Effector CD8-positive, alpha-beta T cell (primary cell): ENCODE results near the gene RSAD1.

Experiments
- DNase-seq: peaks from one replicate; lab custom pipeline; 2025; lab: John Stamatoyannopoulos, UW

The RSAD1 gene

DNA sequence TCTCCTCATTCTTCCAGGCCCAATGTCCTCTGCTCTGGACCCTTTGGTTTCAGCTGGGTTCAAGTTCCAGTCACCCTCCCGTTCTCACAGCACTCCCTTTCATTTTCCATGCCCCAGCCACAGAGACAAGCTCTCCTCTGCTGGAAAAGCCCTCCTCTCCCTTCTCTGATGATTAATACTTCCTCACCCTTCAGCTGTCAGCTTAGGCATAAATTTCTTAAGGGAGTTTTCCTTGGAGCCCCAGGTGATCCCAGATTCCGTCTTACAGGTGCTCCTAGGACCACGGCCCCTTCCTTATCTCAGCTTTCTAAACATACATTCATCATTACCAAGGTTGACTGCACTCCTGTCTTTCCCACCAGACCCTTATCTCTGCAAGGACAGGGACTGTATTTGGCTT is 20.4 kb upstream of the RSAD1 start:
- no peak for DNase-seq

DNA sequence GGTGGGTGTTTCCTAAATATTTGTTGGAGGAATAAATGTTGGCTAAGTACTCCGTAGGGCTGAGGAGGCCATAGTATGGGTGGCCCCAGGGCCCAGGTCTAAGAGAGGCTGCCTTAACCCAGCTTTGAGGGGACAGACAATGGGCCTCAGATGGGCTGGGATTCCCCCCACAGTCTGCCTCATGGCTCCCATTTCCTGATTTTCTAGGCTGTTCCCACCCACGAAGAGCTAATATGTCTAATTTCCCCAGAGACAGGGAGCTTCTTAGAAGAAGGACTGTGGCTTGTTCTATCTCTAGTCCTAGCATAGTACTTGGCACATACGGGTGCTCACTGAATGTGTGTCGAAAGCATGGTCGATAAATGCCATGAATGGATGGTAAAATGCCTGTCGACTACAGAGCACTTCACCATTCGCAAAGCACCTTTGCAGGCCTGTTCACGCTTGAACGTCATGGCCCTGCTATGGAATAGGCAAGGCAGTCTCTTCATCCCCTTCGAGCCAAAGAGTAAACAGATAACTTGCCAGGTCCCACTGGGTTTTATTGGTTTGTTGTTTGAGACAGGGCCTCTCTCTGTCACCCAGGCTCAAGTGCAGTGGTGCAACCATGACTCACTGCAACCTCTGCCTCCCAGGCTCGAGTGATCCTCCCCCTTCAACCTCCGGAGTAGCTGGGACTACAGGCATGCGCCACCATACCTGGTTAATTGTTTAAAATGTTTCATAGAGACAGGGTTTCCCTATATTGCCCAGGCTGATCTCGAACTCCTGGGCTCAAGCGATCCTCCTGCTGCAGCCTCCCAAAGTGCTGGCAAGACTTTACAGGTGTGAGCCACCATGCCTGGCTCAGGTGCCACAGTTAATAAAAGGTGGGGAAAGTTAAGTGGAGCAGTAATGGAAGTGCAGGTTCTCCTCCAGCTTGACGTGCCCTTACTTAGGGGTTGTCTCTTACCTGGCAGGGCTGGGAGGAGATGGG is 19.7 kb upstream of the RSAD1 start:
- DNase-seq: no peak

DNA sequence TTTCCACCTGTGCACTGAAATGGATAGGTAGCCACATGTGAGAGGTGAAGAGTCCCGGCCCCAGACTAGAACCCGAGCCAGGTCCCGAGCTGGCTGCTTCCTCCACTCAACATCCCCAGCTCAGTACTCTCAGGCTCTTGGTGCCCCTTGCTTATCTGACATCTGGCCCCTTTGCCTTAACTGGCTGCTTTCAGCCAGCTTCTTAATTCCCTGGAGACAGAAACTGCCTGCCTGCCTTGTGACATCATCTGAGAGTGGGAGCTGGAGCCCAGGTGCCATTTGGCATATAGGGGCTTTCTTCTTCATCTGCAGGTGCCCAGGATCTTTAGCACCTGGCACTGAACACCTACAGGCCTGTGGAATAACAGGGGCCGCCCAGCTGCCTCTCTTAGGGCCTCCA is 18.9 kb upstream of the RSAD1 start:
- no peak for DNase-seq

DNA sequence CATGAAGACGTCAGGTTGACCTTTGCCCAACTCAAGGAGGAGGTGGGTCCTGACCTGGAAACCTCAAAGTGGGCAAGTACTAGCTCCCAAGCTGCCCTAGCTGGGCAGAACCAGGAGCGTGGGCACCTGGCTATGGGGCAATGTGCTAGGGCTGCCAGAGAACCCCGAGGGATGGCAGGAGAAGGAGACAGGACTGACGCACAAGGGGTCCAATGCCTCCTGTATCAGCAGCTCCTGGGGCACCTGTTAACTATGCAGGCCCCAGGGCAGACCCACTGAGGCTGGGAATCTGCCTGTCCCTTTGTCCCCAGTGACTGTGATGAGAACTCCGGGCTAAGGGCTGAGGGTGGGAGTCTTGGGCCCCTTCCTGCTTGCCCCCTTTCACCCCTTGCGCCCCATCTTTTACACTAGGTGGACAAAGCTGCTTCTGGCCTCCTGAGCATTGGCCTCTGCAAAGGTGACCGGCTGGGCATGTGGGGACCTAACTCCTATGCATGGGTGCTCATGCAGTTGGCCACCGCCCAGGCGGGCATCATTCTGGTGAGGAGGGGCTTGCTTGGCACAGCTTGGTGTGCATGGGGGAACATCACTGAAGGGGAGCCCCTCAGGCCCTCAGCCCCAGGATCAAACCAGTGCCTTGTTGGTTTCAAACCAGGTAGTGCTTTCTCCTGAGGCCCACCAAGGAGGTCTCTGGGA is 17.7 kb upstream of the RSAD1 start:
- no peak for DNase-seq

DNA sequence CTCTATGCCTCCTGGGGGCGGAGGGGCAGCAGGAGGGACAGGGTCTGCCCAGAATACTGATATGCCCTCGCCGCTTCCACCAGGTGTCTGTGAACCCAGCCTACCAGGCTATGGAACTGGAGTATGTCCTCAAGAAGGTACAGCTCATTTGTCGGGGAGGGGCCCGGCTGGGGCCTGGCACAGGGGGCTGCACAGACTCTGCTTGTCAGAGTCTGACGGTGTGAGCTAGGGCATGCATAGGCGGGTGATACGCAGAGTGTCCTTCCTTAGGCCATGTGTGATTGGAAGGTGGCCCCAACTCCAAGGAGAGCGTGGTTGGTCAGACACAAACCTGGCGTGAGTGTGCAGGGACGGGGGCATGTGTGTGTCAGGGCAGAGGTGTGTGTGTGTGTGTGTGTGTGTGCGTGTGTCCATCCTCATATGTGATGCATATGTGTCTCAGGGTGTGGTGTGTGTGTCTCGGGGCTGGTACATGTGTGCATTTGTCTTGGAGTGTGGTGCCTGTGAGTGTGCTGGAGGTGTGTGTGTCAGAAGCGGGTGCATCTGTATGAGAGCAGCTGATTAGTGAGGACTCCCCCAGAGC is 17.0 kb upstream of the RSAD1 start:
- no peak for DNase-seq

DNA sequence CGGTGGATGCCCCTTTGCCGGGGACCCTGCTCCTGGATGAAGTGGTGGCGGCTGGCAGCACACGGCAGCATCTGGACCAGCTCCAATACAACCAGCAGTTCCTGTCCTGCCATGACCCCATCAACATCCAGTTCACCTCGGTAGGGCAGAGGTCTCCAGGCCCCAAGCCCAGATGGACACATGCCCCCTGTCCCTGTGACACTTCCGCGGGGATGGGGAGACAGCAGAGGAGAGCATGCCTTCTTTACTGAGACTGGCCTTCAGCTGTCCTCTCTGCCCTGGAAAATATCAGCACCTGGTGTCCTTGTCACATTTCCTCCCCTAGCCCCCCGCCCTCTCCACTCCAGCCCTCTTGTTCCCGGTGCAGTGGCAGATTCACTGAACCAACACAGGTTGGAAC is 16.2 kb upstream of the RSAD1 start:
- DNase-seq: no peak

DNA sequence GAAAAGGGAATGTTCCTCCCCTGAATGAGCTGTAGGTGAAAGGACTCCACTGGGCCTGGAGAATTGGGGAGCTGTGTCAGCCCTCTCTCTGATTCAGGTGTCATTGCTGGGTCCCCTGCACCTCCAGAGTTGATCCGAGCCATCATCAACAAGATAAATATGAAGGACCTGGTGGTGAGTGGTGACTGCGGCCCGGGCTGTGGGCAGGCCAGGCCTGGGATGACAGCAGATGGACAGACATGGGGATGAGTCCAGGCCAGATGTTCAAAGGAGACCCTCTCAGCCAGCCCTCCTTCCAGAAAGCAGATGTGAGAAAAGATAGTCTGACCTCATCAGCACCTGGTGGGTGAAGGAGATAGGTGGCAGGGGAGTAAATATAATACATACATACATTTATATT is 14.5 kb upstream of the RSAD1 start:
- DNase-seq: no peak

DNA sequence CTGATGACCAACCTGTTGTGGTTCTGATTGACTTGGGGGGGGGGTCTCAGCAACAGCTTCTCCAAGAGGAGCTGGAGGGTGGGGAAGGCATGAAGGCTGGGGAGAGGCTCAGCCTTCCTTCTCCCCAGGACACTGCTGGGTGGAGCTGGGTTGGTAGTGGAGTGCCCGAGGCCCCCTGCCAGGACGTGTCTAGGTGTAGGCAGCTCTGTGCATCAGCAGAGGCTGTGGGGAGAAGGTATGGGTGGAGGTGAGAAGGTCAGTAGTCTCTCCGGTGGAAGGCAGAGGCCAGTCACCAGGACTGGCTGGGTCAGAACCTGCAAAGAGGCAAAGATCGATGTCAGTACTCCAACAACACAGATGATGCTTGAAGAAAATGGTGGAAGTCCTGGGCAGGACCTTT is 13.9 kb upstream of the RSAD1 start:
- no peak for DNase-seq

DNA sequence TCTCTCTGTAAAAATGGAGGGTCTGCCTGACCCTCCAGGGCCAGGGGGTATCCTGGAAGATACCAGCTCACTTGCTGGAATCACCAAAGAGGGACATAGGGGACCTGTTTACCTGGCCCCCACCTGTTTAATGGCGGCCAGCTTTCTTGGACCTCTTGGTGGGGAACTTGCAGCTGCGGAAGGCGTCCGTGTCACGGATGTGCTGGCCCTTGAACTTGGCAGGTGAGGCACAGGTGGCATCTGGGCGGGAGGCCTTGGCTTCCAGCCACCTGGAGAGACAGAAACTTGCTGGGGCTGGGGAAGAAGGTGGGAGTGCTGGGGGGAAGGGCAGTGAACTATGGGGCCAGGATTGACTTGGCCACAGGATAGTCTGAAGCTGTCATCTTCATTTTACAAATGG is 13.5 kb upstream of the RSAD1 start:
- DNase-seq: no peak

DNA sequence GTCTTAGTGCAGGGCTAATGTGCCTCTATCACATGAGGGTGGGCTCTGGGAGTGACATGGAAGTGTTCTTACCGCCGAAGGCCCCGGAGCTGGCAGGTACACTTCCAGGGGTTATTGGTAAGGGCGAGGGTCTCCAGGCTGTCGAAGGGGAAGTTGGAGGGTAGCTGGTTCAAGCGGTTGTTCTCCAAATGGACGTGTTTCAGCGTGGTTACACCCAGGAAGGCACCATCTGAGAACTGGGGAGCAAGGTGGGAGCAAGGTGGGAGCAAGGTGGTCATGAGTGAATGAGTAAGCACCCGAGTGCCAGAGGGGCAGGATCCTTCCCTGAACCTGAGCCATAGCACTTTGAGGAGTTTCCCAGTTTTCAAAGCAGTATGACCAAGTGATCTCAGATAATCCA is 13.0 kb upstream of the RSAD1 start:
- DNase-seq: no peak

DNA sequence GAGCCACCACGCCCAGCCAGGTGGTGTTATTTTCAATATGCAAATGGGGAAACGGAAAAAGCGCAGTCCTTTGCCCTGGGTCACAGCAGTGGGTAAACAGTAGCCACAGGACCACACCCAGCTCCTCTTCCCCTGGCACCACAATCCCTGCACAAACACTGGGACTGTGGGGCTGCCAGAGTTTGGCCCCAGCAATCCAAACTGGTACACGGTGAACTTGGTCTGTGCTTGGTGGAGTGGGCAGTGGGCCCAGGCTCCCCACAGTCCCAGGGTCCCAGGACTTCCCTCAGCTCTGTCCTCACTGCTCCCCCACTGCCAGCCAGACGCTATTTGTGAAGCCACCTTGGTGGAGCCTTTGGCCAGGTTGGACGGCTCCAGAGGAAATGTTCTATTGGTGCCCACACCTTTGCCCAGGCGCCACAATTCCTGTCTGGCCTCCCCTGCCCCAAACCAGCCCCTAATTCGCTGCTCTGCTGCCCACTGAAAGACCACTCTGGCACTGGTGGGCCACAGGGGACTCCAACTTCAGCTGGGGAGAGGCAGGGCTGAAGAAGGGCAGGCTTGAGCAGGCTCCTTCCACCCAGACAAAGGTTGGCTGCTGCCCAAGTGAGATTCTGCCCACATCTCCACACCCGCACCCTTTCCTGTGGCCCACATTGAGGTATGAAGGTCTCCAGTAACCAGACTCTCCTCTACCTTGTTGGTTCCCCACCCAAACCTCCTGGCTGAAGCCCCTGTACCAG is 12.1 kb upstream of the RSAD1 start:
- no peak for DNase-seq

DNA sequence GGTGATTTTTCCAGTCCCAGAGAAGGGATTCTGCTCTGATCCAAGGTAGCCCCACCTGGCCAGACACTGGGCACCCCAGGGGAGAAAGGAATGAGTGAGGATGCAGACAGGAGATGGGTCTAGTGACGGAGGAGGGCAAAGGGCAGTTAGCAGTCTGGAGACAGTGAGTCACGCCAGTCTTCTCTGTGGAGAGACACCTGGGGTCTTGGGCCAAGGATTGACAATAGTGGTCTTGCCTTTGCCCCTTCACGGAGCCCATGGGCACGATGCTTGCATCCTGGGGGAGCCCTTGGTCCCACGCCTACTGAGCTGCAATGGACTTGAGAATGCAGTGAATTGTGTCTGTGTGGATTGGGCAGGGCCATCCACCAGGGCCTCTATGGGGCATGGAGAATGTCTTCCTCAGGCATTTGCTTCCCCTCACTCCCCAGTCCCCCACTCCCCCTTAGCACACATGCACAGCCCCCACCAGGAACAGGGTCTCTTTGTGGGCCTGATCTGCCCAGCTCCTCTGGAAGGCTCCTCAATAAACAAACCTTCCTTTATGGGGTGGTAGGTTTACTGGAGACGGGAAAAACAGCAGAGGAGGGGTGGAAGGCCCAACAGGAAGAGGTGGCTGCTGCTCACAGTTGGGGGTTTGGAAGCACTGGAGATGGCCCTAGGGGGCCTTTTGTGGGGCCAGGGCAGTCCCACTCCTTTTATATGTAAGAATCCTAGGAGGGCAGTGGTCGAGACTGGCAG is 11.4 kb upstream of the RSAD1 start:
- DNase-seq: no peak

DNA sequence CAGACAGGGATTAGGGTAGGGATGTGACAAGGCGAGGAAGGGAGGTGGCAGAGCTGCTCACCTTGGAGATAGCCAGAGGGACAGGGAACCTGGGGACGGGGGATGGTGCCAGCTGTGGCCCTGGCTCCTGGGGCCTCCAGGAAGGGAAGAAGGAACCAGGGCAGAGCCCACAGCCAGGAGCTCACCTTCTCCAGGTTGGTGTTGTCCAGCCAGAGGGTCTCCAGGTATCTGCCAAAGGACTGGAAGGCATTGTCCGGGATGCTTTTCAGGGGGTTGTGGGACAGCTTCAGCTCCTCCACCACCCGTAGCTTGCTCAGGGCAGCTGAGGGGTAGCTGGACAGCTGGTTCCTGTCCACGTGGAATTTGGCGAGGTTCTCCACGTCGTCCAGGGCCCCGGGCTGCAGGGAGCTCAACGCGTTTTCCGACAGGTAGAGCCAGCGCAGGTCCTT is 10.8 kb upstream of the RSAD1 start:
- no peak for DNase-seq

DNA sequence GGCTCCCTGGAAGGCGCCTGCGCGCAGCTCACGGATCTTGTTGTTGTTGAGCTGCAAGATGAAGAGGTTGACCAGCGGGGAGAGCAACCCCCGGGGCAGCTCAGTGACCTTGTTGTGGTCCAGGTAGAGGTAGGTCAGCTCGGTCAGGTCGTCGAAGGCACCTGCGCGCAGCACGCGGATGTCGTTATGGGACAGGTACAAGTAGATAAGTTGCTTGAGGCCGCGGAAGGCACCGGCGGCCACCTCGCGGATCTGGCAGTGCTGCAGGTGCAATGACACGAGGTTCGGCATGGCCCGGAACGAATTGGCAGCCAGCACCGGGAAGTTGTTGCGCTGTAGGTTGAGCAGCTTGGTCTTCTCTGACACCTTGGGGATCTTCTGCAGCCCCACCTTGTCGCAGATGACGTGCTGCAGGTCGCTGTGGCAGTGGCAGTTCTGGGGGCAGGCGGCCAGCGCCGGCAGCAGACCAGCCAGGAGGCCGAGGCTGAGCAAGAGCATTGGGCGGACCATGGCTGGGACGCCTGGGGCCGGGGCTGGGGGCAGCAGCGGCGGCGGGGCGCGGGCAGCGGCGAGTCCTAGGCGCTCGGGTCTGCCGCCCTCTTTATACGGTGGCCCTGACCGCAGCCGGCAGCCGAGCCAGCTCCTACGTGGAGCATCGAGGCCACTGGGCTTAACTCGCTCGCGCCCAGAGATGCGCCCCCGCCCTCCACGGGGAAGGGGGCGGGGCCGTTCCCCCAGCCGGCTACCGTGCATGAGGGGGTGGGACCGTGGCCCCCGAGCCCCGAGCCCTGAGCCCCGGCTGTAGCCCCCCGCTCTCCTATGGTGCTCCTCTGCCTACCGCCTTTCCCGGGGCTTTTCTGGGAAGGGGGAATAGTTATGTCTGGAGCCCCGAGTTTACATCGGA is 10.1 kb upstream of the RSAD1 start, which contains the start of gene CHAD:
CHAD (minus strand) TSS at position 577 of the 904 bp plus-strand sequence; CDS start at position 510, 67 bp downstream.
- DNase-seq: no peak

DNA sequence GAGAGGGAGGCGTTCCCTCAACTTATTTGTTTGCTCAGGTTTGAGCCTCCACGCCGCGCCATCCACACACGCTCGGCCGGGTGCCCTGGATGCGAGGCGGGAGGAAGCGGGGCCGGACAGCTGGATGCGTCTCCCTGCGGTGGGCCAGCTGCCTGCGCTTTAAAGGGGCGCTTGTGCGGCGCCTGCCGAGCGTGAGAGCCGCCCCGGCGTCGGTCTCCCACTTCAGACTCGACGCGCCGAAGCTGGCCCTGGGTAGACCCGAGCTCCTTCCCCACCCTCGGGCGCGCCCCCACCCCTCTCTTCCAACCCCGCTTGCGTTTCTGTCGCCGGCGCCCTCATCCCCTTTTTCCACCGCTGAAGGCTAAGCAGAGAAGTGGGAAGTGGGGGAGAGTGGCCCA is 9.5 kb upstream of the RSAD1 start:
- DNase-seq: no peak

DNA sequence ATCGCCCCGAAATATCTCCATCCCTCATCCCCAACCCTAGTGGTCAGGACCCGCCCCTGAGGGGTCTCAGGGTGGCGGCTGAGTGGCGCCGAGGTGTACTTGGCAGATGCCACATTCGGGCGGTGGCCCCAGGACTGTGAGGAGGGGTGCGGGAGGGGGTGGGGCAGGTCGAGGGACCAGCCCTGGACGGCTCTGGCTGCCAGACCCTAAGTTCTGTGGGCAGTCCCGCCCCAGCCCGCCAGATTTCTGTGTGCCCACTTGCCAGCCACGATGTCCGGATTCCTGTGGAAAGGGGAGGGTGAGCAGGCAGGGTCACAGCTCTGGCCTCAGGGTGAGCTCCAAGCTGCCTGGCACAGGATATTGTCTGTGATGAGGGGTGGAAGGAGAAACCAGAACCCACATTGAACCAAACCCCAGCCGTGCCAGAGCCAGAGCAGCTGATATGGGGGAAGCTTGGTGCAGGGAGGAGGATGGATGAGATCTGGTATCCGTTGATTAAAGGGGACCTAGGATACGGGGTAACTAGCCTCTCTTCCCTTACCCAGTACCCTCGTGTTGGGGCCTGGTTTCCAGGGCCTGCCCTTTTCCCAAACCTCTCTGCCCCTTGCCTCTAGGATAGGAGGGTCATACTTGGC is 8.9 kb upstream of the RSAD1 start:
- DNase-seq: no peak

DNA sequence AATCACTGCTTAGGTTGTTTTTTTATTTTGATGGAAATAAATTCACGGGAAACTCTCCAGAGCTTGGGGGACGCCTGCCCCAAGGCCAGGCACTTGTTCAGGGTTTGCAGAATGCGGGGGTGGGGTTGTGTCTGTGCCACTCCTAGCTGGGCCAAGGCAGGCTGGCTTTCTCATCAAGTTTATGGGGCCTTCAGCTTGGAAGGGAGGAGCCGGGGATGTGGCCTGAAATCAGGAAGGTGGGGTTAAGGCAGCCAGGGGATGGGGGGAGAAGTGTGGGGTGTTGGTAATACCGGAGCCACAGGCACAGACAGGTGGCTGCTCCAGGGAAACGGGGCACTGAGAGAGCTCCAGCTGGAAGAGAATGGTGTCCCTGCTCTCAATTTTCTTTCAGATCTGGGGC is 8.2 kb upstream of the RSAD1 start:
- no peak for DNase-seq

DNA sequence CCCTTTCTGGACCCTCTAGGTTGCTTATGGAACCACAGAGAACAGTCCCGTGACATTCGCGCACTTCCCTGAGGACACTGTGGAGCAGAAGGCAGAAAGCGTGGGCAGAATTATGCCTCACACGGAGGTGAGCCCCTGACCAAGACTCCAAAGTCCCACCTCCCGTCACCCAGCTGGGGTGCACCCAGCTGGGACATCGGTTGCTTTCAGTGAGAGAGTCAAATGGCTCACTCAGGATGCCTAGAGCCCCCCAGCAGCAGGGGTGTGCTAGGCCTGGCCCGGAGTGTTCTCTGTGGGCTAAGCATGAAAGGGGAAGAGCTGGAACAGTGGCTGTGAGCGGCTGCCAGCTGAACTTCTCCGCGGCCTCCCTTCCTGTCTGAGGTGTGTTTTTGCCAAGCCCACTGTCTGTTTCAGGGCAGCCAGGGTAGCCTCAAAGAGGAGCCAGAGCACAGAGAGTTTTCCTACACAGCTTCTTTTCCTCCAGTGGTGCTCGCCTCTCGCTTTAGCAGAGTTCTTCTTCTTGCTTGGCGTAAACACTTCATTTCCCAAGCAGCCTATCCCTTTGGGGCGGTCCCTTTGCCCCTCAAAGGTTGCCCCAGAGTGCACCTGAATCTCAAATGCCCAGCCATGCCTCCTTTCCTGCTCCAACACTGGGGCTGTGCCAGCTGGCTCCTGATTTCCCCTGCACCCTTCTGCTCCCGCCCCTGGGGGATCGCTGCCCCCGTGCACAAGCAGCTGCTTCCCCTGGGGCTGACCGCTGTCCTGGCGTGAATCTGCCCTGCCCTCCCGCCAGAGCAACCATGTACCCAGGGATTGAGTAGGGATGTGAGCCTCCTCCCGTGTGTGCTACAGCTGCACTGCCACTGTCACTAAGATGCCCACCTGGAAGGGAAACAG is 7.4 kb upstream of the RSAD1 start:
- DNase-seq: no peak

DNA sequence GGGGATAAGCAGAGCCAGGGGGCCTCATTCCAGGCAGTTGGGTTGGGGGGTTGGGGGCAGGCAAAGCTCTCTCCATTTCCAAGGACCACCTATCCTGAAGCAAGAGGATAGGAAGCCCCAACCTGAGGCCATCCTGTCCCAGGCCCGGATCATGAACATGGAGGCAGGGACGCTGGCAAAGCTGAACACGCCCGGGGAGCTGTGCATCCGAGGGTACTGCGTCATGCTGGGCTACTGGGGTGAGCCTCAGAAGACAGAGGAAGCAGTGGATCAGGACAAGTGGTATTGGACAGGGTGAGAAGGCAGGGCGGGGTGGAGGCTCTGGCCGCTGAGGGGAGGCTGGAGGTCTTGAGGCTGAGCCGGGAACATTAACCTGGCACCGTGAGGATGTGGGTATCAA is 6.4 kb upstream of the RSAD1 start:
- DNase-seq: no peak
